Mesenchymal stem cell (in vitro differentiated cells and primary cell): ENCODE results near the gene ARHGEF16.
A peak's percentile ranks its signal among the peaks of the same experiment; 100 is the strongest.

Experiments used
- DNase-seq: peaks from one replicate; pipeline ENCODE4 v3.0.0-alpha.2; 2013
- H2AFZ ChIP-seq: one replicate; pipeline ENCODE4 v1.6.1; 2013; ENCODE audit warnings: low read depth, mild to moderate bottlenecking, control low read depth, inconsistent platforms, low read length, moderate library complexity
- H2AK5ac ChIP-seq: 2 replicates; pipeline ENCODE4 v1.6.1; 2013; ENCODE audit warnings: low read length, moderate library complexity, mild to moderate bottlenecking, inconsistent platforms; ENCODE audit not compliant: severe bottlenecking
- H2BK120ac ChIP-seq: one replicate; pipeline ENCODE4 v1.6.1; 2013; ENCODE audit warnings: low read depth, mild to moderate bottlenecking, inconsistent platforms, low read length, moderate library complexity
- H2BK12ac ChIP-seq, 2 experiments: one replicate each; pipeline ENCODE4 v1.6.1; 2013; ENCODE audit warnings: inconsistent platforms in 2 of 2, low read length in 2 of 2, mild to moderate bottlenecking in 2 of 2, moderate library complexity in 2 of 2, control low read depth in 1 of 2
- H2BK15ac ChIP-seq: one replicate; pipeline ENCODE4 v1.6.1; 2013; ENCODE audit warnings: mild to moderate bottlenecking, low read depth, inconsistent platforms; ENCODE audit not compliant: poor library complexity, severe bottlenecking
- H2BK5ac ChIP-seq: 2 replicates; pipeline ENCODE4 v1.6.1; 2013; ENCODE audit warnings: low read depth, mild to moderate bottlenecking, low read length, control low read depth, inconsistent platforms; ENCODE audit not compliant: poor library complexity, severe bottlenecking
- H3K14ac ChIP-seq, 2 experiments: one replicate each; pipeline ENCODE4 v1.6.1; 2013; ENCODE audit warnings: inconsistent platforms in 2 of 2, low read length in 2 of 2, control low read depth in 1 of 2, mild to moderate bottlenecking in 1 of 2, moderate library complexity in 1 of 2
- H3K18ac ChIP-seq, 2 experiments: one replicate each; pipeline ENCODE4 v1.6.1; 2013; ENCODE audit warnings: inconsistent platforms in 2 of 2, low read length in 2 of 2, control low read depth in 1 of 2, low read depth in 1 of 2, mild to moderate bottlenecking in 1 of 2
- H3K23ac ChIP-seq, 2 experiments: one replicate each; pipeline ENCODE4 v1.6.1; 2013; ENCODE audit warnings: inconsistent platforms in 2 of 2, low read length in 2 of 2, mild to moderate bottlenecking in 2 of 2, moderate library complexity in 2 of 2, control low read depth in 1 of 2
- H3K27ac ChIP-seq: 2 replicates; pipeline ENCODE4 v1.5.1; 2013; ENCODE audit warnings: mild to moderate bottlenecking, moderate library complexity, low read length, control low read depth, inconsistent platforms; ENCODE audit not compliant: poor library complexity, severe bottlenecking
- H3K27me3 ChIP-seq, 2 experiments: 2 replicates each; pipeline versions ENCODE4 v1.6.1 to v1.7.0; 2013; ENCODE audit warnings: low read length in 2 of 2, mild to moderate bottlenecking in 2 of 2, moderate library complexity in 2 of 2, control low read depth in 1 of 2, inconsistent platforms in 1 of 2; ENCODE audit not compliant: control insufficient read depth in 1 of 2, insufficient read depth in 1 of 2
- H3K36me3 ChIP-seq, 2 experiments: 2 replicates each; pipeline versions ENCODE4 v1.6.1 to v1.7.0; 2013; ENCODE audit warnings: low read length in 2 of 2, control low read depth in 1 of 2, inconsistent platforms in 1 of 2, low read depth in 1 of 2, mild to moderate bottlenecking in 1 of 2; ENCODE audit not compliant: insufficient read depth in 2 of 2, control insufficient read depth in 1 of 2
- H3K4ac ChIP-seq, 2 experiments: one replicate each; pipeline ENCODE4 v1.6.1; 2013; ENCODE audit warnings: inconsistent platforms in 2 of 2, low read length in 2 of 2, mild to moderate bottlenecking in 2 of 2, moderate library complexity in 2 of 2, control low read depth in 1 of 2, low read depth in 1 of 2
- H3K4me1 ChIP-seq: 2 replicates; pipeline ENCODE4 v1.6.1; 2013; ENCODE audit warnings: low read depth, low read length, control low read depth; ENCODE audit not compliant: control insufficient read depth, insufficient read depth
- H3K4me2 ChIP-seq: 2 replicates; pipeline ENCODE4 v1.6.1; 2013; ENCODE audit warnings: low read length, mild to moderate bottlenecking, inconsistent platforms; ENCODE audit not compliant: poor library complexity, severe bottlenecking
- H3K4me3 ChIP-seq, 2 experiments: 2 replicates each; pipeline versions ENCODE4 v1.5.1 to v1.7.0; 2013; ENCODE audit warnings: low read length in 2 of 2, mild to moderate bottlenecking in 2 of 2, control low read depth in 1 of 2, low read depth in 1 of 2; ENCODE audit not compliant: insufficient read depth in 1 of 2
- H3K79me1 ChIP-seq: replicated peaks from 2 replicates; pipeline ENCODE4 v1.6.1; 2013; ENCODE audit warnings: mild to moderate bottlenecking, control low read depth, low read length, inconsistent platforms; ENCODE audit not compliant: poor library complexity, severe bottlenecking
- H3K9ac ChIP-seq: 2 replicates; pipeline ENCODE4 v1.7.0; 2013; ENCODE audit warnings: mild to moderate bottlenecking, low read length, moderate library complexity
- H3K9me3 ChIP-seq: 2 replicates; pipeline ENCODE4 v1.7.0; 2013; ENCODE audit warnings: mild to moderate bottlenecking, low read length; ENCODE audit not compliant: control insufficient read depth
- H4K8ac ChIP-seq: one replicate; pipeline ENCODE4 v1.6.1; 2013; ENCODE audit warnings: inconsistent platforms, mild to moderate bottlenecking, low read length, moderate library complexity
- H4K91ac ChIP-seq: one replicate; pipeline ENCODE4 v1.6.1; 2013; ENCODE audit warnings: mild to moderate bottlenecking, low read length, inconsistent platforms
- WGBS: methylation state at CpG from one replicate; pipeline ENCODE4 v1.1.7; 2013; ENCODE audit warnings: mixed read lengths; 5-methylcytosine and 5-hydroxymethylcytosine counted together

The ARHGEF16 gene

GRCh38 chr1:3481836-3482375 lies 27.4 kb downstream of the ARHGEF16 start:
- Histone ChIP-seq H2AFZ (no peak overlapping the region), H3K4ac (no peak overlapping the region), H3K4me2 (no peak overlapping the region), H3K4me1 (peaks cover 10% of the 10 kb centered on the region), H3K36me3 (no peaks in the 10 kb centered on the region), H4K91ac (no peak overlapping the region), H3K9ac (no peak overlapping the region), H2AK5ac (no peak overlapping the region), H2BK5ac (no peak overlapping the region), H3K4me3 (peak overlapping the region in 1 of 2 experiments; percentile 26), H3K27ac (no peak overlapping the region), H2BK15ac (no peak overlapping the region), H3K14ac (no peak overlapping the region), H3K79me1 (no peaks in the 10 kb centered on the region), H2BK12ac (no peak overlapping the region), H2BK120ac (no peak overlapping the region), H3K27me3 (peaks cover 0 to 64% of the 10 kb centered on the region in 2 experiments), H3K9me3 (no peaks in the 10 kb centered on the region), H3K18ac (no peak overlapping the region), H4K8ac (no peak overlapping the region), H3K23ac (no peak overlapping the region)
- no peak for DNase-seq
- 82% methylated on average over 20 of the region's 20 CpGs for WGBS

GRCh38 chr1:3482378-3482849 lies 27.9 kb downstream of the ARHGEF16 start:
- no peak overlapping the region for H2BK5ac ChIP-seq
- H3K4ac ChIP-seq: no peak overlapping the region
- no peak for DNase-seq
- no peak overlapping the region for H2BK120ac ChIP-seq
- H2AFZ ChIP-seq: no peak overlapping the region
- no peak overlapping the region for H3K18ac ChIP-seq
- H4K8ac ChIP-seq: no peak overlapping the region
- H3K9ac ChIP-seq: no peak overlapping the region
- H2AK5ac ChIP-seq: no peak overlapping the region
- H3K14ac ChIP-seq: no peak overlapping the region
- H3K27me3 ChIP-seq: peaks cover 0 to 64% of the 10 kb centered on the region in 2 experiments
- H3K4me1 ChIP-seq: peaks cover 10% of the 10 kb centered on the region
- no peak overlapping the region for H4K91ac ChIP-seq
- no peaks in the 10 kb centered on the region for H3K79me1 ChIP-seq
- no peak overlapping the region for H2BK12ac ChIP-seq
- H3K9me3 ChIP-seq: no peaks in the 10 kb centered on the region
- no peak overlapping the region for H3K4me2 ChIP-seq
- WGBS: 66% methylated on average over 18 of the region's 18 CpGs
- no peaks in the 10 kb centered on the region for H3K36me3 ChIP-seq
- no peak overlapping the region for H3K27ac ChIP-seq
- H3K4me3 ChIP-seq: no peak overlapping the region
- no peak overlapping the region for H3K23ac ChIP-seq
- H2BK15ac ChIP-seq: no peak overlapping the region

- Histone ChIP-seq H2AFZ (no peak overlapping the region), H2BK15ac (no peak overlapping the region), H2AK5ac (no peak overlapping the region), H3K4me1 (peaks cover 10% of the 10 kb centered on the region), H3K9me3 (peaks cover 5% of the 10 kb centered on the region), H3K23ac (no peak overlapping the region), H3K36me3 (peaks cover 0 to under 1% of the 10 kb centered on the region in 2 experiments), H2BK5ac (no peak overlapping the region), H3K4me3 (no peak overlapping the region), H3K14ac (no peak overlapping the region), H3K79me1 (no peaks in the 10 kb centered on the region), H3K27ac (no peak overlapping the region), H3K18ac (no peak overlapping the region), H4K8ac (peak overlapping the region; percentile 29), H3K4ac (no peak overlapping the region), H2BK120ac (no peak overlapping the region), H3K4me2 (no peak overlapping the region), H4K91ac (no peak overlapping the region), H3K27me3 (peaks cover 4 to 61% of the 10 kb centered on the region in 2 experiments), H2BK12ac (no peak overlapping the region), H3K9ac (no peak overlapping the region)
- 85% methylated on average over 14 of the region's 14 CpGs for WGBS
- no peak for DNase-seq
These were observed 28.9 kb downstream of the ARHGEF16 start for GRCh38 chr1:3483380-3483779.

GRCh38 chr1:3483801-3484444 lies 29.5 kb downstream of the ARHGEF16 start:
- DNase-seq: peak; percentile 30
- Histone ChIP-seq H3K18ac (no peak overlapping the region), H4K91ac (no peak overlapping the region), H3K27me3 (peaks cover 4 to 60% of the 10 kb centered on the region in 2 experiments), H3K36me3 (peaks cover 0 to 6% of the 10 kb centered on the region in 2 experiments), H3K9ac (no peak overlapping the region), H3K4me2 (no peak overlapping the region), H2AFZ (no peak overlapping the region), H3K23ac (no peak overlapping the region), H3K9me3 (peaks cover 11% of the 10 kb centered on the region), H3K14ac (no peak overlapping the region), H3K27ac (no peak overlapping the region), H3K79me1 (no peaks in the 10 kb centered on the region), H3K4me1 (peaks cover 10% of the 10 kb centered on the region), H2AK5ac (no peak overlapping the region), H2BK120ac (no peak overlapping the region), H2BK5ac (no peak overlapping the region), H4K8ac (no peak overlapping the region), H2BK12ac (no peak overlapping the region), H2BK15ac (no peak overlapping the region), H3K4me3 (no peak overlapping the region), H3K4ac (no peak overlapping the region)
- WGBS: 44% methylated on average over 31 of the region's 31 CpGs
